HG03135 (cell line): ENCODE data around the gene SORCS2.
"Not testable (repeated sequence)": the region's sequence is repeated elsewhere in the genome, so short reads cannot be mapped to it uniquely, and the experiment has no call there.

Experiments used
- ATAC-seq: cut with Tn5 transposase; IDR thresholded peaks from one replicate; pipeline ENCODE4 v1.9.1; 2021; ENCODE audit warnings: mild to moderate bottlenecking, moderate library complexity; ENCODE audit not compliant: unreplicated experiment

The SORCS2 gene

GRCh38 chr4:7561557-7561956 is 369.2 kb downstream of the SORCS2 start:
- no peak for ATAC-seq

GRCh38 chr4:7564242-7564641 is 371.9 kb downstream of the SORCS2 start:
- no peak for ATAC-seq

GRCh38 chr4:7565483-7565882 is 373.1 kb downstream of the SORCS2 start:
- ATAC-seq = no peak

- ATAC-seq = no peak
Measured at GRCh38 chr4:7569810-7570783, 377.8 kb downstream of the SORCS2 start.

- no peak for ATAC-seq
Measured at GRCh38 chr4:7571001-7571400, 378.7 kb downstream of the SORCS2 start.

GRCh38 chr4:7571701-7572100 is 379.4 kb downstream of the SORCS2 start:
- ATAC-seq = no peak

GRCh38 chr4:7572894-7573293 is 380.6 kb downstream of the SORCS2 start:
- ATAC-seq = no peak

- ATAC-seq = no peak
Measured at GRCh38 chr4:7573576-7574091, 381.3 kb downstream of the SORCS2 start.

- no peak for ATAC-seq
Measured at GRCh38 chr4:7574287-7575014, 382.1 kb downstream of the SORCS2 start.

GRCh38 chr4:7575426-7575825 is 383.1 kb downstream of the SORCS2 start:
- ATAC-seq = no peak

GRCh38 chr4:7577361-7578039 is 385.2 kb downstream of the SORCS2 start:
- ATAC-seq = not testable (repeated sequence)

- ATAC-seq = no peak
Measured at GRCh38 chr4:7581477-7581876, 389.1 kb downstream of the SORCS2 start.

- ATAC-seq = no peak
Measured at GRCh38 chr4:7582313-7583097, 390.2 kb downstream of the SORCS2 start.

- no peak for ATAC-seq
Measured at GRCh38 chr4:7584098-7584497, 391.8 kb downstream of the SORCS2 start.

GRCh38 chr4:7584606-7585159 is 392.3 kb downstream of the SORCS2 start:
- ATAC-seq = no peak

GRCh38 chr4:7585768-7586167 is 393.4 kb downstream of the SORCS2 start:
- no peak for ATAC-seq

- ATAC-seq = no peak
Measured at GRCh38 chr4:7587433-7588405, 395.4 kb downstream of the SORCS2 start.

GRCh38 chr4:7590189-7590588 is 397.9 kb downstream of the SORCS2 start:
- ATAC-seq = no peak

GRCh38 chr4:7590899-7591298 is 398.6 kb downstream of the SORCS2 start:
- ATAC-seq = no peak
